CD14-positive monocyte (primary cell): Measurements from ENCODE around the gene CTDP1. TPM values are rescaled to one million over a fixed set of nuclear protein-coding genes. Genes with fewer than 3 reads are reported as not detected.

Source experiments
- DNase-seq, 3 donors: peaks; one replicate each; pipeline ENCODE4 v3.0.0-alpha.2; 2011 to 2022
- H2AFZ ChIP-seq: 2 replicates; pipeline ENCODE4 v1.6.0; 2012; ENCODE audit warnings: mild to moderate bottlenecking, low read depth, low read length, inconsistent platforms; ENCODE audit not compliant: insufficient read depth, poor library complexity, severe bottlenecking
- H3K27ac ChIP-seq, 2 donors: 1 replicate in 1 of 2; 2 replicates in 1 of 2; pipeline ENCODE4 v1.5.1; 2012 to 2013; ENCODE audit warnings: low read length in 2 of 2, control low read depth in 1 of 2, inconsistent platforms in 1 of 2, low read depth in 1 of 2, mild to moderate bottlenecking in 1 of 2
- H3K27me3 ChIP-seq, 2 donors: one replicate each; pipeline versions ENCODE4 v1.6.0 to v1.6.1; 2011 to 2013; ENCODE audit warnings: low read length in 2 of 2; ENCODE audit not compliant: control insufficient read depth in 2 of 2, insufficient read depth in 2 of 2
- H3K36me3 ChIP-seq, 2 donors: replicated peaks in 1 of 2; 1 replicate in 1 of 2; 2 replicates in 1 of 2; pipeline versions ENCODE4 v1.5.1 to v1.6.1; 2012 to 2013; ENCODE audit warnings: low read length in 2 of 2, control low read depth in 1 of 2, inconsistent platforms in 1 of 2, mild to moderate bottlenecking in 1 of 2; ENCODE audit not compliant: insufficient read depth in 2 of 2, control insufficient read depth in 1 of 2
- H3K4me1 ChIP-seq, 2 donors: 1 replicate in 1 of 2; 2 replicates in 1 of 2; pipeline versions ENCODE4 v1.5.1 to v1.6.1; 2012 to 2013; ENCODE audit warnings: low read length in 2 of 2, control low read depth in 1 of 2, inconsistent platforms in 1 of 2, mild to moderate bottlenecking in 1 of 2, moderate library complexity in 1 of 2; ENCODE audit not compliant: insufficient read depth in 2 of 2, control insufficient read depth in 1 of 2
- H3K4me2 ChIP-seq: replicated peaks from 2 replicates; pipeline ENCODE3; 2012; ENCODE audit warnings: low read length, moderate library complexity, mild to moderate bottlenecking; ENCODE audit not compliant: poor library complexity, severe bottlenecking; ENCODE audit errors: extremely low read depth
- H3K4me3 ChIP-seq, 3 experiments: fragments of 200-600 bp in 1 of 3; sonication (generic) in 1 of 3; replicated peaks in 1 of 3; 1 replicate in 2 of 3; 2 replicates in 1 of 3; pipeline ENCODE4 v1.5.1; 2011 to 2013; ENCODE audit warnings: low read length in 3 of 3, mild to moderate bottlenecking in 3 of 3, control low read depth in 2 of 3, low read depth in 2 of 3, inconsistent platforms in 1 of 3, moderate library complexity in 1 of 3
- H3K79me2 ChIP-seq: 2 replicates; pipeline ENCODE4 v1.6.0; 2012; ENCODE audit warnings: mild to moderate bottlenecking, control low read depth, inconsistent platforms, low read length, moderate library complexity; ENCODE audit not compliant: insufficient read depth
- H3K9ac ChIP-seq: 2 replicates; pipeline ENCODE4 v1.6.0; 2017; ENCODE audit warnings: low read length, mild to moderate bottlenecking; ENCODE audit not compliant: insufficient read depth, poor library complexity, severe bottlenecking
- H3K9me3 ChIP-seq, 2 donors: replicated peaks in 1 of 2; 1 replicate in 1 of 2; 2 replicates in 1 of 2; pipeline versions ENCODE4 v1.5.1 to v1.6.1; 2012 to 2013; ENCODE audit warnings: low read length in 2 of 2, control low read depth in 1 of 2; ENCODE audit not compliant: control insufficient read depth in 1 of 2, insufficient read depth in 1 of 2
- H4K20me1 ChIP-seq: 2 replicates; pipeline ENCODE4 v1.6.0; 2012; ENCODE audit warnings: mild to moderate bottlenecking, low read length, control low read depth, moderate library complexity; ENCODE audit not compliant: insufficient read depth
- H3K27ac Mint-ChIP-seq, 7 donors: one replicate each; pipeline ENCODE4 v1.8.0; 2020; ENCODE audit warnings: mild to moderate bottlenecking in 7 of 7, mixed read lengths in 7 of 7, moderate library complexity in 6 of 7, inconsistent platforms in 2 of 7
- H3K27me3 Mint-ChIP-seq, 3 donors: one replicate each; pipeline ENCODE4 v1.8.0; 2021 to 2022; ENCODE audit warnings: low read depth in 3 of 3, mild to moderate bottlenecking in 3 of 3, mixed read lengths in 3 of 3, moderate library complexity in 3 of 3, inconsistent platforms in 1 of 3
- H3K36me3 Mint-ChIP-seq, 2 donors: one replicate each; pipeline ENCODE4 v1.8.0; 2020; ENCODE audit warnings: mixed read lengths in 2 of 2, inconsistent platforms in 1 of 2, mild to moderate bottlenecking in 1 of 2
- H3K4me1 Mint-ChIP-seq: one replicate; pipeline ENCODE4 v1.8.0; 2020; ENCODE audit warnings: mild to moderate bottlenecking, mixed read lengths
- H3K4me3 Mint-ChIP-seq, 2 donors: one replicate each; pipeline ENCODE4 v1.8.0; 2020; ENCODE audit warnings: mild to moderate bottlenecking in 2 of 2, mixed read lengths in 2 of 2, moderate library complexity in 1 of 2
- H3K9me3 Mint-ChIP-seq, 7 donors: one replicate each; pipeline ENCODE4 v1.8.0; 2020 to 2022; ENCODE audit warnings: mixed read lengths in 7 of 7, mild to moderate bottlenecking in 6 of 7, moderate library complexity in 6 of 7, inconsistent platforms in 2 of 7
- WGBS: methylation state at CpG from one replicate; pipeline ENCODE4 v1.1.5; 2013; ENCODE audit warnings: missing lambda C conversion rate; ENCODE audit not compliant: insufficient coverage; 5-methylcytosine and 5-hydroxymethylcytosine counted together
- intact Hi-C, 2 donors: fragments of 100-400 bp; cut with micrococcal nuclease; formaldehyde crosslinking; loops; one replicate each; pipeline versions ENCODE4 v1.15.0 to v1.15.1; 2023
- polyA plus RNA-seq, 3 donors: library from polyadenylated mRNA; depleted of rRNA in 1 of 3; unstranded in 2 of 3; stranded (reverse) in 1 of 3; fragments of 300-500 nt in 2 of 3; fragments of >200 nt in 1 of 3; fragmentation: Illumina TruSeq in 2 of 3; gene quantifications; 1 replicate in 2 of 3; 2 replicates in 1 of 3; pipeline ENCODE4 v1.2.3, GENCODE V29; 2012 to 2021
- TF ChIP-seq, protein P1 (sequence below): fragments of 200-600 bp; IDR thresholded peaks from one replicate; pipeline ENCODE4 v1.8.0; 2022; ENCODE audit warnings: antibody characterized with exemption, mild to moderate bottlenecking

CTDP1 gene
- polyA plus RNA-seq, 3 donors = 9.1 to 13.9 (median 9.1) TPM

DNA sequence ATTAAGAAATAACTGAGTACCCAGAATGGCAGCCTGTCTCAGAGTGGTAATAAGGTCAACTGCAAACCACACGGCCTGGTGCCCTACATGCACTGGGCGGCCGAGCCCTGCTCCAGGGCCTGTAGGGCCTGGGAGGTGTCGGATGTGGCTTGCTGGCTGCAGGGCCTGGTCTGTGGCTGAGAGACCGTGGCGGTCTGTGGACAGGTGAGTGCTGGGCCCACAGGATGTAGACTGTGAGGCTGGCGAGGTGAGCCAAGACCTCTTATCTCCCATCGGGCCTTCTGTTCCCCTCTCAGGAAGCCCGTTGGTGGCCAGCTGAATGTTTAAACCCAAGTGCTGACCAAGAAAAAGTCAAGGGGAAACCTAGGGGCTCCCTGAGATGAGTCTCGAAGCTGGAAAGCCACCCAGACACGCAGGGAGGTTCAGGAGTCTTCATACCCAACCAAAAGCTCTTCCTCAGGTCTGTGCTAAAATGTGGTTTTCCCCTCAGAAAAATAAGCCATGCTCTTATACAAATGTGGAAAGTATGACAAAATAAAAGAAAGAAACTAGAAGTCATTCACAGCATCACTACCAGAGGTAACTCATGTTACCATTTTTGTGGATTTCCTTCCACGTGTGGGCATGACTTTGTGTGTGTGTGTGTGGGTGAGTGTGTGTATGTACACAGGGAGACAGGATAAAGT lies 47.7 kb upstream of the CTDP1 start:
- intact Hi-C loops = no loop called here
- H3K36me3 ChIP-seq = no peaks in the 10 kb centered on the region
- H3K4me2 ChIP-seq = no peak overlapping the region
- TF ChIP-seq, protein P1, sequence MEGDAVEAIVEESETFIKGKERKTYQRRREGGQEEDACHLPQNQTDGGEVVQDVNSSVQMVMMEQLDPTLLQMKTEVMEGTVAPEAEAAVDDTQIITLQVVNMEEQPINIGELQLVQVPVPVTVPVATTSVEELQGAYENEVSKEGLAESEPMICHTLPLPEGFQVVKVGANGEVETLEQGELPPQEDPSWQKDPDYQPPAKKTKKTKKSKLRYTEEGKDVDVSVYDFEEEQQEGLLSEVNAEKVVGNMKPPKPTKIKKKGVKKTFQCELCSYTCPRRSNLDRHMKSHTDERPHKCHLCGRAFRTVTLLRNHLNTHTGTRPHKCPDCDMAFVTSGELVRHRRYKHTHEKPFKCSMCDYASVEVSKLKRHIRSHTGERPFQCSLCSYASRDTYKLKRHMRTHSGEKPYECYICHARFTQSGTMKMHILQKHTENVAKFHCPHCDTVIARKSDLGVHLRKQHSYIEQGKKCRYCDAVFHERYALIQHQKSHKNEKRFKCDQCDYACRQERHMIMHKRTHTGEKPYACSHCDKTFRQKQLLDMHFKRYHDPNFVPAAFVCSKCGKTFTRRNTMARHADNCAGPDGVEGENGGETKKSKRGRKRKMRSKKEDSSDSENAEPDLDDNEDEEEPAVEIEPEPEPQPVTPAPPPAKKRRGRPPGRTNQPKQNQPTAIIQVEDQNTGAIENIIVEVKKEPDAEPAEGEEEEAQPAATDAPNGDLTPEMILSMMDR = no peak
- no peaks in the 10 kb centered on the region for H3K36me3 Mint-ChIP-seq
- H3K4me1 Mint-ChIP-seq = no peaks in the 10 kb centered on the region
- peaks cover 12 to 21% (median 21%) of the 10 kb centered on the region in 3 donors for H3K27me3 Mint-ChIP-seq
- no peak overlapping the region for H2AFZ ChIP-seq
- H3K9me3 ChIP-seq = peaks cover 0 to 9% of the 10 kb centered on the region in 2 donors
- H3K9ac ChIP-seq = no peak overlapping the region
- 72% methylated on average over 8 of the region's 12 CpGs for WGBS
- no peaks in the 10 kb centered on the region for H3K4me1 ChIP-seq
- peaks cover 0 to under 1% of the 10 kb centered on the region in 2 donors for H3K27me3 ChIP-seq
- no peak overlapping the region for H3K4me3 Mint-ChIP-seq
- no peak overlapping the region for H3K27ac Mint-ChIP-seq
- no peak overlapping the region for H3K27ac ChIP-seq
- H3K4me3 ChIP-seq = no peak overlapping the region
- no peak for DNase-seq
- H3K9me3 Mint-ChIP-seq = peaks cover 6 to 17% (median 11%) of the 10 kb centered on the region in 7 donors
- no peaks in the 10 kb centered on the region for H4K20me1 ChIP-seq
- no peaks in the 10 kb centered on the region for H3K79me2 ChIP-seq

GRCh38 chr18:79632765-79633164 lies 46.8 kb upstream of the CTDP1 start:
- no peak overlapping the region for H2AFZ ChIP-seq
- Mint-ChIP-seq H3K4me1 (no peaks in the 10 kb centered on the region), H3K27me3 (peaks cover 16 to 25% (median 22%) of the 10 kb centered on the region in 3 donors), H3K9me3 (peaks cover 6 to 17% (median 11%) of the 10 kb centered on the region in 7 donors), H3K36me3 (no peaks in the 10 kb centered on the region), H3K27ac (no peak overlapping the region), H3K4me3 (peak overlapping the region in 1 of 2 donors; percentile 24)
- TF ChIP-seq, protein P1 = no peak
- H3K4me3 ChIP-seq = no peak overlapping the region
- intact Hi-C loops = no loop called here
- H3K27ac ChIP-seq = no peak overlapping the region
- H3K27me3 ChIP-seq = peaks cover 4 to 5% of the 10 kb centered on the region in 2 donors
- H3K4me1 ChIP-seq = no peaks in the 10 kb centered on the region
- H4K20me1 ChIP-seq = no peaks in the 10 kb centered on the region
- no peak overlapping the region for H3K9ac ChIP-seq
- H3K36me3 ChIP-seq = no peaks in the 10 kb centered on the region
- H3K79me2 ChIP-seq = no peaks in the 10 kb centered on the region
- DNase-seq = no peak
- H3K9me3 ChIP-seq = peaks cover 0 to 9% of the 10 kb centered on the region in 2 donors
- no peak overlapping the region for H3K4me2 ChIP-seq
- WGBS = 96% methylated on average over 6 of the region's 14 CpGs
